Measurements from ENCODE around the gene MIOX. TPM values are rescaled to one million over a fixed set of nuclear protein-coding genes. Genes with fewer than 3 reads are reported as not detected.

The MIOX gene
- total RNA-seq, 1 experiment from 2014 or later: not detected

DNA sequence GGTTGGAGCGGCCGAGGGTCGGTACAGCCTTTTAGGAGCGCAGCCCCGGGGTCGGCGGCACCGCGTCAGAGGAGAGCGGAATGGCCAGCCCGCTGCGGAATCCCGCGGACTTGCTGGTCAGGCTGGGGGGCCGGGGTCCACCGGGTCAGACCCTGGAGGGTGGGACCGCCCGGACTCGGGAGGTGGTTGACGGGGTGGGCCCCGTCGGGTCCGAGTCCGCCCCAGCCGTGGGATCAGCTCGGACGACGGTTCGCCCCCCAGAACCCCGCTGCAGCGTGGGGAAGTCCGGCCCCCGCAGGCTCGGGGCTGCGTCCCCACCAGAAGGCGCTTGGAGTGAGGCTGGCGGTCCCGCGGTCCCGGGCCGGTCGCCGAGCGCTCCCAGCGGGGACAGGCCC, 5.6 kb upstream of the MIOX start:
- Histone ChIP-seq H3K4me3 (peak overlapping the region; percentile 86), H3K9me3 (no peaks in the 10 kb centered on the region), H3K36me3 (peaks cover 12% of the 10 kb centered on the region), H3K27me3 (no peaks in the 10 kb centered on the region)
- no peak for DNase-seq

DNA sequence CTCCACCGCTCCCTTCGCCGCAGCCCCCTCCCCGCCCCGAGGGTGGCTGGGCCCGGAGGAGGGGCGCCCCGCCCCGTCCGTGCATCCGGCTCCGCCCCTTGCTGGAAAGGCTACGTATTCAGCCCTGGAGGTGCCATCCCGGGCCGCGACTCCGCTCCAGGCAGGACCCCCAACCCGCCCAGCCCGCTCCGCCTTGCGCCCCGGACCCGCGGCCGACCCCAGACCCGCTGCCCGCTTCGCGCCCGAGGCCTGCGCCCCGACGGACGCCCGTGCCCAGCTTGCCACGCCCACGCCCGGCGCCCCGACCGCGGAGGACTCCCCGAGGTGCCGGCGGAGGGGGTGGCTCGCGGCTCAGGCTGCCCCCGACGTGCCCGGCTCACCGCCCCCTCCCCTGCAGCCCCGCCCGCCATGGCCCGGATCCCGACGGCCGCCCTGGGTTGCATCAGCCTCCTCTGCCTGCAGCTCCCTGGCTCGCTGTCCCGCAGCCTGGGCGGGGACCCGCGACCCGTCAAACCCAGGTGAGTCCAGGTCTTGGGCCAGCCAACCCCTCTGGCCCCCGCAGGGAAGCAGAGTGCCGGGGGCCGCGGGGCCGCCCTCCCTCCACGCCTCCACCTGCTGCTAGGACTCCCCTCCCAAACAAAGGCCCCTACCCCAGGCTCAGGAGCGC, 5.1 kb upstream of the MIOX start, which contains the start of gene ADM2:
Gene ADM2, plus strand, starts transcription at position 104 of the 667 bp plus-strand sequence. Its CDS starts 305 bp downstream, at position 409.
- no peaks in the 10 kb centered on the region for H3K27me3 ChIP-seq
- peaks cover 12% of the 10 kb centered on the region for H3K36me3 ChIP-seq
- no peaks in the 10 kb centered on the region for H3K9me3 ChIP-seq
- DNase-seq: peak; percentile 76
- peak within 1 kb of the TSS; percentile 86 for H3K4me3 ChIP-seq

DNA sequence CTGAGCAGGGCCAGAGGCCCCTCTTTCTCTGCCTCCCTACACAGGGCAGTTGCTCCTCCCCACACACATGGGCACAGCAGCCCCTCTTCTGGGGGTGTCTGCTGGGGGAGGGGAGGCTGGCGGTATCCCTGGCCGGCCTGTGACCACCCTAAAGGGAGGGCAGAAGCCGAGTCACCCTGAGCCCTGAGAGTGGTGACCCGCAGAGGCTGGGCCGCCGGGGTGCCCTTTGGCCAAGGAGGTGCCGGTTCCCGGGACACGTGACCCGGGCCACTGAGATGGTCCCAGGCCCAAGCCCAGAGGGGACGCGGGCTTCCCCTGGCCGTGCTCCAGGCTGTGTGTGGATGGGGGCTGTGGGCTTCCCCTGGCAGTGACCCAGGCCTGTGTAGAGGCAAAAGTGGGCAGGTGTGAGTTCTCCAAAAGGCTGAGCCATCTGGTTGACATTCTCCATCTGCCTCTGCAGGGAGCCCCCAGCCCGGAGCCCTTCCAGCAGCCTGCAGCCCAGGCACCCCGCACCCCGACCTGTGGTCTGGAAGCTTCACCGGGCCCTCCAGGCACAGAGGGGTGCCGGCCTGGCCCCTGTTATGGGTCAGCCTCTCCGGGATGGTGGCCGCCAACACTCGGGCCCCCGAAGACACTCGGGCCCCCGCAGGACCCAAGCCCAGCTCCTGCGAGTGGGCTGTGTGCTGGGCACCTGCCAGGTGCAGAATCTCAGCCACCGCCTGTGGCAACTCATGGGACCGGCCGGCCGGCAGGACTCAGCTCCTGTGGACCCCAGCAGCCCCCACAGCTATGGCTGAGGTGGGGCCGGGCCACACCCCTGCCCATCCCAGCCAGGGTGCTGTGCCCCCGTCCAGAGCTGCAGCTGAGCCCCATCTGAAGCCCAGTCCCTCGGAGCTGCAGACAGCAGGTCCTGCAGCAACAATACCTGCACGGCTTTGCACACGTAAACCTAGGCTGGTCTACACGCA, 4.3 kb upstream of the MIOX start:
- no peaks in the 10 kb centered on the region for H3K9me3 ChIP-seq
- DNase-seq: no peak
- peak overlapping the region; percentile 86 for H3K4me3 ChIP-seq
- no peaks in the 10 kb centered on the region for H3K27me3 ChIP-seq
- H3K36me3 ChIP-seq: peaks cover 12% of the 10 kb centered on the region

DNA sequence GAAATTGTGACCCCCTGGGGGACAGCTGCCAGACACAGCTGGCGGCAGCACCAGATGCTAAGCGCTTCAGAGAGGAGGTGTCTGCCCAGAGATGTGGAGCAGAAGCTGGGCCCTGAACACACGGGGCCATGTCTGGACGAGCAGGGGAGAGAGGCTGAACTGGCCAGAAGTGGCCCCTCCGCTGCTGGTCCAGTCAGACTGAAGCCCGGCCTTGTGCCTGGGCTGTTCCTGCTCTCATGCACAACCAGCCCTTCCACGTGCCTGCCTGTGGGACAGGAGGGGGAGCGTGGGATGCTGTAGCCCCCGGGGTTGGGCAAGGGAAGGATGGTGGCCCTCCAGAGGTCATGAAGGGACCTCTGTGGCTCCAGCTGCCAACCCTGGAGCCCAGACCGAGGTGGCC, 3.6 kb upstream of the MIOX start:
- H3K36me3 ChIP-seq: peaks cover 12% of the 10 kb centered on the region
- H3K9me3 ChIP-seq: no peaks in the 10 kb centered on the region
- H3K4me3 ChIP-seq: no peak overlapping the region
- DNase-seq: no peak
- no peaks in the 10 kb centered on the region for H3K27me3 ChIP-seq

DNA sequence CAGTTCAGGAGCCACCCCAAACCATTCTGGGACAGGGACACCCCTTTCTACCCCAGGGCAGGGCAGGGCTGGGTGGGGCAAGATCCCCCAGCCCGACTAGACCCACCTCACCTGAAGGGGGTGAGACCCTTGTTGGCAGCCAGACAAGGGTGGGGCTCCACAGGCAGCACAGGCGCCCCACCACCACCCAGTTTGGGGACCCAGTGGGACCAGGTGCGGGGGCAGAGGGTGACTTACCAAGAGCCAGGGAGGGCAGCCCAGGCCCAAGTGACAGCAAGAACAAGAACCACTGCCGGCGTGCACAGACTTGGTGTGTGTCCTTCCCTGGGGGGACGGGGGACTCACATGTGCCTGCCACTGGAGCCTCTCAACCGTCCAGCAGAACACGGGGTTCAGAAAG, 3.1 kb upstream of the MIOX start:
- Histone ChIP-seq H3K9me3 (no peaks in the 10 kb centered on the region), H3K36me3 (peaks cover 12% of the 10 kb centered on the region), H3K4me3 (no peak overlapping the region), H3K27me3 (no peaks in the 10 kb centered on the region)
- DNase-seq: no peak

DNA sequence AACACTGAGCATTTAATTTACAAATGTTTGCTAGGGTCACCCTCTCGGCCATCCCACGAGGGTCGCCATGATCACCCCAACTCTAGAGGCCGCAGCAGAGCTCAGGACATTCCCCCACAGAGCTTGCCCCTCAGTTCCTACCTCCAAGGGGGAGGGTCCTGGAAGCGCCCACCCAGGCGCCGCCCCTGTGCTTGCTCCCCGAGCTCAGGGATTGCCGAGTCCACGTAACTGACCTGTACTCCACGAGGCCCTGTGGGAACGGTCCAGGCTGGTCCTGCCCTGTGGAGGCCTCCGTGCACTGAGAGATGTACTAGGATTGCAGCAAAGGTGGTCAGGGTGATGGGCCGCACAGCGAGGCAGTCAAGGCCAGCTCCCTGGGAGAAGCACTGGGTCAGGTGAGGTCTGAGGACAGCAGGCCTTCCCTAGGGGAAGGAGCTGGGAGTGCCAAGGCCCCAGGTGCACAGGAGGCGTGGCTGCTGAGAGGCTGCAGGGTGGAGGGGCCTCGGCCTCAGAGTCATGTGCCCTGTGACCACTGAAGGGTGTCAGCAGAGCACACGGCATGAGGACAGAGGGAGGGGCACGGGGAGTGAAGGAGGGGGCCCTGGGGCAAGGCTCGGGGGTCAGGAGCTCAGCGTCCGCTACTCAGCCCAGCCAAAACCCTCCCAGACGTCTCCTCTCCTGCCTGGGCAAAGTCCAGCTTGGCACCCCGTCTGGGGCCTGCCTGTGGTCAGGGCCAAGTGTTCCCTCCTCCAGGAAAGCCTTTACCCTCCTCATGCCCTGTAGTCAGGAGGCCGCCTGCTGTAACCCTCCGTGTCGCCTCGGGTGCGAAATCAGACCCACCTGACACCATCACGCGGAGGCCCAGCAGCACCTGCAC, 2.4 kb upstream of the MIOX start:
- H3K9me3 ChIP-seq: no peaks in the 10 kb centered on the region
- no peak for DNase-seq
- H3K27me3 ChIP-seq: no peaks in the 10 kb centered on the region
- peaks cover 12% of the 10 kb centered on the region for H3K36me3 ChIP-seq
- no peak overlapping the region for H3K4me3 ChIP-seq

DNA sequence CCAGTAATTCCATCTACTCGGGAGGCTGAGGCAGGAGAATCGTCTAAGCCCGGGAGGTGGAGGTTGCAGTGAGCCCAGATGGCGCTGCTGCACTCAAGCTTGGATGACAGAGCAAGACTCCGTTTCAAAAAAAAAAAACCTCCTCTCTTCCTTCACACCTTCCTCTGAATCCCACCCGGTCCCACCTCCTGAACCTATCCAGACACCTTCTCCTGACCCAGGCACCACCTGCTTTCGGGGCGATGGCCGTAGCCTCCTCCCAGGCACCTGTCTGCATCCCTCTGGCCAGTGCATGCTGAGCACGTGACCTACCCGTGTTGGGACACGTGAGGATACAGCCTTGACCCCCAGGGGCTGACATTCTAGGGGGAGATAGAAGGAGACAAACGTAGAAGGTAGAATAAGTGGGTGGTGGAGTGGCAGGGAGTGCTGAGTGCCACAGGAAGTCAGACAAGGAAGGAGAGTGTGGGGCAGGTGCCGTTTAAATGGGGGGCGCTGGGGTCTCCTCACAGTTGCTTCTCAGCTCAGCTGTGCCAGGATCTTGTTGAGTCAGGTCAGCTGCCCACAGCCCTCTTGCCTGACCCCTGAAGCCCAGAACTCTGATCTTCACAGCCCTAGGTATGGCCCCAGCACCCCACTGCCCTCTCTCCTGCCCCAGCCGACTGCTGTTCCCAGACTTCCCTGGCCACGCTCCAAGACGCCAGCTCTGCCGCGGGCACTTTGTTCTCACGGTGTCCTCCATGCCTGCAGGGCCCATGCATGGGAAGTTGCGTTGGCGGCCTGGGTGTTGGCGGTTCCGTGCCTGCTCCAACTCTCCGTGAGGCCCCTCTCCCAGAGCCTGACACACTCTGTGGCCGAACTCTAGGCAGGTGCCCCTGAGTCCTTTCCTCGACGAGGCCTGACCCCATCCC, 1.2 kb upstream of the MIOX start:
- Histone ChIP-seq H3K36me3 (peaks cover 12% of the 10 kb centered on the region), H3K9me3 (no peaks in the 10 kb centered on the region), H3K27me3 (no peaks in the 10 kb centered on the region), H3K4me3 (no peak overlapping the region)
- DNase-seq: peak; percentile 38

DNA sequence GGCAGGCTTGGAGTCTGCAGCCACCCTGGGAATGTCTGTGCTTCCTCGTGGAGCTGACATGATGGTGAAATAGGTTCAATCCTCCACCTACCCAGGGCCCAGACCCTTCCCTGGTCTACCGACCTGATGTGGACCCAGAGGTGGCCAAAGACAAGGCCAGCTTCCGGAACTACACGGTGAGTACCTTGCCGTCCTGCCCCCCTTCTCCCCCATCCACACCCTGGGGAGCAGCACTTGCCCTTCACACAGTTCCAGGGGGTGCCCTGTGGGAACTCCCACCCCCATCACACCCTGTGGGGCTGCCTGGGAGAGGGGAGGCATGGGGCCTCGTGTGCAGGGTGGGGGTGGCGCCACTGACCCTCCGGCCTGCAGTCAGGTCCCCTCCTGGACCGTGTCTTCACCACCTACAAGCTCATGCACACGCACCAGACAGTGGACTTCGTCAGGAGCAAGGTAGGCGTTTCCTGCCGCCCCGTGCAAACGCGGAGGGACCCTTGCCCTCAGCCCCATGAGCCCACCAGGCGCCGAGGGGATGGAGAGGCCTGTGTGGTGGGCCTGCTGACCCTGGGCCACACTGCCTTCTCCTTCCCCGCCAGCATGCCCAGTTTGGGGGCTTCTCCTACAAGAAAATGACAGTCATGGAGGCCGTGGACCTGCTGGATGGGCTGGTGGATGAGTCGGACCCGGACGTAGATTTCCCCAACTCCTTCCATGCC, 789 bp downstream of the MIOX start:
- no peaks in the 10 kb centered on the region for H3K27me3 ChIP-seq
- H3K36me3 ChIP-seq: peaks cover 7% of the 10 kb centered on the region
- H3K4me3 ChIP-seq: no peak overlapping the region
- H3K9me3 ChIP-seq: no peaks in the 10 kb centered on the region
- no peak for DNase-seq

DNA sequence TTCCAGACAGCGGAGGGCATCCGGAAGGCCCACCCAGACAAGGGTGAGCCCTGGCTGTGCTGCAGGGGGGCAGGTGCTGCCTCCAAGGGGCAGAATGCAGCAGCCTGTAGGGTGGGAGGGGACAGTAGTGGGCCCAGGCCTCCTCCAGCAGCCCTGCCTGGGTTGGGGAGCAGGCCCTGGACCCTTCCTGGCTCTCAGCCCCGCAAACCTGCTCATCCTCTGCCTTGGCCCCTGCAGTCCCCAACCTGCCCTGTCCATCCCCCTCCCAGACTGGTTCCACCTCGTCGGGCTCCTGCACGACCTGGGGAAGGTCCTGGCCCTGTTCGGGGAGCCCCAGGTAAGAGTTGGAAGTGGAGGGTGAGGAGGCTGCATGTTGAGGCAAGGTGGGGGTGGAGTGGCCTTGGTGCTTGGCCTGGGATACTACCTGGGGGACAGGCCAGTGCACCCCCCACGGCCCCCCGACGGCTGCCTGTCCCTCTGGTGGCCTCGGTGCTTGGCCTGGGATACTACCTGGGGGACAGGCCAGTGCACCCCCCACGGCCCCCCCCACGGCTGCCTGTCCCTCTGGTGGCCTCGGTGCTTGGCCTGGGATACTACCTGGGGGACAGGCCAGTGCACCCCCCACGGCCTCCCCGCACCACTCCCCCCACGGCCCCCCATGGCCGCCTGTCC, 1.5 kb downstream of the MIOX start:
- no peaks in the 10 kb centered on the region for H3K9me3 ChIP-seq
- no peaks in the 10 kb centered on the region for H3K27me3 ChIP-seq
- peaks cover 3% of the 10 kb centered on the region for H3K36me3 ChIP-seq
- no peak for DNase-seq
- no peak overlapping the region for H3K4me3 ChIP-seq

DNA sequence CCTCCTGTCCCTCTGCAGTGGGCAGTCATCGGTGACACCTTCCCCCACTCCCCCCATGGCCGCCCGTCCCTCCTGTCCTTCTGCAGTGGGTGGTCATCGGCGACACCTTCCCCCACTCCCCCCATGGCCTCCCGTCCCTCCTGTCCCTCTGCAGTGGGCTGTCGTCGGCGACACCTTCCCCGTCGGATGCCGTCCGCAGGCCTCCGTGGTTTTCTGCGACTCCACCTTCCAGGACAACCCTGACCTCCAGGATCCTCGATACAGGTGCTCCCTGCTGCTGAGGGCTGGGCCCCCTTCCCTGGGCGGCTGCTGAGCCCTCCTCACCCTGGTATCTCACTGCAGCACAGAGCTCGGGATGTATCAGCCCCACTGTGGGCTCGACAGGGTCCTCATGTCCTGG, 2.2 kb downstream of the MIOX start:
- Histone ChIP-seq H3K9me3 (no peaks in the 10 kb centered on the region), H3K27me3 (no peaks in the 10 kb centered on the region), H3K36me3 (no peaks in the 10 kb centered on the region), H3K4me3 (no peak overlapping the region)
- DNase-seq: no peak

DNA sequence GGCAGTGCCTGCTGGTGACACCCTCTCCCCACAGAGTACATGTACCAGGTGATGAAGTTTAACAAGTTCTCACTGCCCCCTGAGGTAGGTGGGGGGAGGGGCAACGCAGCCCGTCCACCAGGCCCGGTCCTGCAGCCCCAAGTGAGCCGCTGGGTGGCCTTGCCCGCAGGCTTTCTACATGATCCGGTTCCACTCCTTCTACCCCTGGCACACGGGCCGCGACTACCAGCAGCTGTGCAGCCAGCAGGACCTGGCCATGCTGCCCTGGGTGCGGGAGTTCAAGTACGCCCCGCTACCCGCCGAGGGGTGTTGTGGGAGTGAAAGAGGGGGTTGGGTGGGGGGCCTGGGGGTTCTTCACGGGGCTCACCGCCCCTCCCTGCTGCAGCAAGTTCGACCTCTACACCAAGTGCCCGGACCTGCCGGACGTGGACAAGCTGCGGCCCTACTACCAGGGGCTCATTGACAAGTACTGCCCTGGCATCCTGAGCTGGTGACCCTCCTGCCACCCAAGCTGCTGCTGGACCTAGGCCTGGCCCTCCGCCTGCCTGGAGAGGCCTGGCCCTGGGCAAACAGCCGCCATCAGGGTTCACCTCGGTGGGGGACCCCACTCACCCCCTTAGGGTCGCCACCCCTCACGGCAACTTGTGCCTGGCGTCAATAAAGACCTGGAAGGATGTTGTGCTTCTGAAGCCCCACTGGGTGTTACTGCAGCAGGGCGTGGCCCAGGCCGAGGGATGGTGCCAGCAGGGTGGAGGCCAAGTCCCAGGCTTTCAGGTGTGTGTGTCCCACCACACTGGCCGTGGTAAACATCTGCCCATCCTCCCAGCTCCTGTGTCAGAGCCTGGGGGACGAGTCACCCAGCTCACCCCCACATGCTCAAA, 2.9 kb downstream of the MIOX start:
- Histone ChIP-seq H3K9me3 (no peaks in the 10 kb centered on the region), H3K27me3 (no peaks in the 10 kb centered on the region), H3K36me3 (no peaks in the 10 kb centered on the region), H3K4me3 (no peak overlapping the region)
- DNase-seq: no peak

DNA sequence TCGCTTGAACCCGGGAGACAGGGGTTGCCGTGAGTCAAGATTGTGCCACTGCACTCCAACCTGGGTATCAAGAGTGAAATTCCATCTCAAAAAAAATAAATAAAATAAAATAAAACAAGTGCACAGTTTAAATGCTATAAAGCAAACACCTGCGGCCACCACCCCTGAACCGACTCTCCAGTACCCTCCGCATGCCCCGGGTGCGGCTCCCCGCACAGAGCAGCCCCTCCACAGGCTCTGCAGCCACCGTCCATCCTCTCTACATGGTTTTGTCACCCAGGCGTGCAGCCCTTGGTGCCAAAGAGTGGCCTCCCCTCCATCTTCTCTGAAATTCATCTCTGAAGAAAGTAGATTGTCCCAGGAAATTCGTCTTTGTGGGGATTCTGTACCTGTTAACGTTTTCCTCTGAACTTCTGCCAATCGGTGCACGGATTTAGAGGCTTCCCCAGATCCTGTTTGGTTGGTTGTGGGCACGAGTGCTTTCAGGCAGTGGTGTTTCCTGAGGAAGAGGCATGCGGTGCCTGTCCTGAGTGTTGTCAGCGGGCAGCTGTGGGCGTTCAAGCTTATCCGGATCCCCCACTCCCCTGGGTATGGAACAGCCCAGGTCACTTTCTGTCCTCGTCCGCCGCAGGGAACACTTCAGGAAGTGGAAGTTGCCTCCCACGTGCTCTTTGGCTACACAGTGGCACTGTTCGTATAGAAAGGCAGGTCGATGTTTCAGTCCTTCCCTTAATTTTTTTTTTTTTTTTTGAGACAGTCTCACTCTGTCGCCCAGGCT, 4.1 kb downstream of the MIOX start:
- Histone ChIP-seq H3K4me3 (no peak overlapping the region), H3K36me3 (no peaks in the 10 kb centered on the region), H3K9me3 (no peaks in the 10 kb centered on the region), H3K27me3 (no peaks in the 10 kb centered on the region)
- no peak for DNase-seq

DNA sequence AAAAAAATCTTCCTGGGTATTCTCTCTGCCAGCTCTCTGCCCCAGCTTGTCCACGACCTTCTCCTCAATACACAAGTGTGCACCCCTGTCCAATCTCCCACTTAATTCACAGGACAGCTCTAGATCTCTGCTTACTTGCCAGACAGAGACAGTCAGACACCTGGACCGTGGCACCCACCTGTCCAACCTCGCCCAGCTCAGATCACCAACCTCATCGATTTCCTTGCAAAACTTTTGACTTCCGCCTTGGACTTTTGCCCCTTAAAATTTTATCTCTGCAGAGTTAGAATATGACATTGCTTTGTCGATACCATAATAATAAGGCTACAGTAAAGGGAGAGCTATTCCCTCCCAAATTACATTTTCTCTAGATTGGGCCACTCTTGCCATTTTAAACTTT, 10.4 kb downstream of the MIOX start:
- no peaks in the 10 kb centered on the region for H3K36me3 ChIP-seq
- DNase-seq: no peak

More for the DNA sequence above, 10.4 kb downstream of the MIOX start:
- Histone ChIP-seq H3K4me3 (no peak overlapping the region), H3K9me3 (no peaks in the 10 kb centered on the region), H3K27me3 (no peaks in the 10 kb centered on the region)

All from MG63 (cell line).